Psoas muscle (tissue), 8 donors: ENCODE measurements around the gene IPO4. TPM values are rescaled to one million over a fixed set of nuclear protein-coding genes. Genes with fewer than 3 reads are reported as not detected.

Source experiments
- ATAC-seq, 4 donors: fragments of 200-7000 bp; cut with Tn5 transposase; one replicate each; pipeline ENCODE4 v1.9.1; 2020; ENCODE audit warnings: moderate library complexity in 3 of 4, mild to moderate bottlenecking in 2 of 4
- DNase-seq, 2 donors: peaks; one replicate each; pipeline ENCODE4 v3.0.0-alpha.2; 2020
- H3K27ac ChIP-seq: fragments of 200-600 bp; one replicate; pipeline ENCODE4 v1.8.0; 2022
- H3K27me3 ChIP-seq, 3 donors: fragments of 200-600 bp in 1 of 3; one replicate each; pipeline versions ENCODE4 v1.6.1 to v1.8.0; 2013 to 2022; ENCODE audit warnings: low read length in 2 of 3, mild to moderate bottlenecking in 2 of 3, moderate library complexity in 1 of 3; ENCODE audit not compliant: insufficient read depth in 3 of 3
- H3K36me3 ChIP-seq, 2 donors: fragments of 200-600 bp in 1 of 2; one replicate each; pipeline versions ENCODE4 v1.6.1 to v1.8.0; 2013 to 2022; ENCODE audit warnings: low read depth in 1 of 2, mild to moderate bottlenecking in 1 of 2, moderate library complexity in 1 of 2; ENCODE audit not compliant: insufficient read depth in 1 of 2
- H3K4me1 ChIP-seq: fragments of 200-600 bp; one replicate; pipeline ENCODE4 v1.8.0; 2022
- H3K4me3 ChIP-seq: fragments of 200-600 bp; one replicate; pipeline ENCODE4 v1.8.0; 2022; ENCODE audit warnings: mild to moderate bottlenecking
- H3K9me3 ChIP-seq: fragments of 200-600 bp; one replicate; pipeline ENCODE4 v1.8.0; 2022
- WGBS, 3 donors: extraction: QIAGEN DNeasy Blood & Tissue Kit; methylation state at CpG; one replicate each; pipeline versions ENCODE4 v1.1.6 to v1.1.7; 2013; 5-methylcytosine and 5-hydroxymethylcytosine counted together
- intact Hi-C, 2 donors: fragments of 100-400 bp; cut with DNase I; formaldehyde crosslinking; loops; one replicate each; pipeline versions ENCODE4 v1.11.0 to v1.14.2; 2022
- polyA plus RNA-seq, 3 donors: library from polyadenylated mRNA; stranded (reverse); fragments of 200-250 nt; gene quantifications; one replicate each; pipeline ENCODE4 v1.2.3, GENCODE V29; 2013
- total RNA-seq, 4 donors: library from RNA; stranded (reverse); fragmentation: NEBNext Ultra II Directional in 2 of 4; extraction: Animal tissue kit (Norgen Biotek cat#: 25700) in 2 of 4; gene quantifications; one replicate each; pipeline versions ENCODE4 v1.2.1 to v1.2.4, GENCODE V29; 2021 to 2023
- TF ChIP-seq, protein P1 (sequence below): fragments of 200-600 bp; IDR thresholded peaks from one replicate; pipeline ENCODE4 v1.8.0; 2022; ENCODE audit warnings: antibody characterized with exemption
- donor health status: healthy with polysubstance abuse.
- donor health status: DM: no; HTN: no; CAD: no; lungs with moderate emphysema.
- donor health status: Bipolar disorder and iron deficiency.
- donor health status: healthy.
- donor health status: DM: yes; HTN: yes; CAD: no.
- donor health status: DM: no; HTN: no; CAD: no.
- donor health status: DM: no; HTN: no; CAD: no.
- donor health status: DM: yes; HTN: yes; CAD: no.

Gene IPO4
- total and polyA plus RNA-seq, 7 donors, result 28.8 to 99.7 (median 62.4) TPM

DNA sequence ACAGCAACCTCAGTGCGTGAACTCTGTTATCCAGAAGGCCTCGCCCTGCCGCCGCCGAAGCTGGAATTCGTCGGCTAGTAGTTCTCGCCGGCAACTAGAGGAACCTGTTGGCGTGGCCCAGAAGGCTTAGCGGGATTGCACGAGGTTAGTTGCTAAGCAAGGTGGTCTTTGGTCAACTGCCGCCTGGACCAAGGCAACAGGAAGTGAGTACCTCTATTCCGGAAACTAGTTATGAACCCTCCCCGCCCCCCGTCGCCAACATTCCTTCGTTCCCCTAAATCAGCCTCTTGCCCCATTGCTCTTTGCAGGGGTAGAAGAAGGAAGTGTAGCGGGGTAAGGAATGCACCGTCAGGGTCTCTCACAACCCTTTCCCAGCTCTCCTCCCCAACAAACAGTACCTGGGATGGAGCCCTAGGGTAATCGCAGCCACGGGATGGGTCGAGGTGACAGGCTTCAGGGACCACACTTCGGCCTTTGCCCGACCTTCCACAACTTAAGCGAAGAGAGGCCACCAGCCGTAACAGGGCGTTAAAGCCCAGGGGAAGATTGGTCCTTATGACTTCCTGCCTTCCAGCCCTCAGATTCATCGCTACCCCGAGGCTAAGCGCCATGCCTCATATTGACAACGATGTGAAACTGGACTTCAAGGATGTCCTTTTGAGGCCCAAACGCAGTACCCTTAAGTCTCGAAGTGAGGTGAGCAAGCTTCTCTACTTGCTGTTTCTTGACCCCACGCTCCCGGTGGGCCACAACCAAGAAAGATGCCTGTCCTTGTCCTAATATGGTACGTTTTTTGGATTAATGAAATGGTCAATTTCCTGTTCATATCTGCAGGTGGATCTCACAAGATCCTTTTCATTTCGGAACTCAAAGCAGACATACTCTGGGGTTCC, 44.3 kb upstream of the IPO4 start, which contains the start of gene GMPR2:
Gene GMPR2, plus strand, starts transcription at position 285 of the 893 bp plus-strand sequence. Its CDS starts 325 bp downstream, at position 610.
- no peaks in the 10 kb centered on the region for H3K27me3 ChIP-seq
- intact Hi-C loops, result no loop called here
- H3K4me1 ChIP-seq, result peaks cover 56% of the 10 kb centered on the region
- TF ChIP-seq, protein P1, sequence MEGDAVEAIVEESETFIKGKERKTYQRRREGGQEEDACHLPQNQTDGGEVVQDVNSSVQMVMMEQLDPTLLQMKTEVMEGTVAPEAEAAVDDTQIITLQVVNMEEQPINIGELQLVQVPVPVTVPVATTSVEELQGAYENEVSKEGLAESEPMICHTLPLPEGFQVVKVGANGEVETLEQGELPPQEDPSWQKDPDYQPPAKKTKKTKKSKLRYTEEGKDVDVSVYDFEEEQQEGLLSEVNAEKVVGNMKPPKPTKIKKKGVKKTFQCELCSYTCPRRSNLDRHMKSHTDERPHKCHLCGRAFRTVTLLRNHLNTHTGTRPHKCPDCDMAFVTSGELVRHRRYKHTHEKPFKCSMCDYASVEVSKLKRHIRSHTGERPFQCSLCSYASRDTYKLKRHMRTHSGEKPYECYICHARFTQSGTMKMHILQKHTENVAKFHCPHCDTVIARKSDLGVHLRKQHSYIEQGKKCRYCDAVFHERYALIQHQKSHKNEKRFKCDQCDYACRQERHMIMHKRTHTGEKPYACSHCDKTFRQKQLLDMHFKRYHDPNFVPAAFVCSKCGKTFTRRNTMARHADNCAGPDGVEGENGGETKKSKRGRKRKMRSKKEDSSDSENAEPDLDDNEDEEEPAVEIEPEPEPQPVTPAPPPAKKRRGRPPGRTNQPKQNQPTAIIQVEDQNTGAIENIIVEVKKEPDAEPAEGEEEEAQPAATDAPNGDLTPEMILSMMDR, result no peak
- peak within 1 kb of the TSS; percentile 92 for H3K4me3 ChIP-seq
- no peaks in the 10 kb centered on the region for H3K9me3 ChIP-seq
- H3K36me3 ChIP-seq, result peaks cover 14 to 57% of the 10 kb centered on the region in 2 donors
- 4 to 6% (median 5%) methylated on average over 38 of the region's 38 CpGs for WGBS, 3 donors
- DNase-seq (peak in 1 of 2 donors; percentile 83), ATAC-seq (peak; percentile 60 to 78 (median 67))
- H3K27ac ChIP-seq, result peak within 1 kb of the TSS; percentile 88

DNA sequence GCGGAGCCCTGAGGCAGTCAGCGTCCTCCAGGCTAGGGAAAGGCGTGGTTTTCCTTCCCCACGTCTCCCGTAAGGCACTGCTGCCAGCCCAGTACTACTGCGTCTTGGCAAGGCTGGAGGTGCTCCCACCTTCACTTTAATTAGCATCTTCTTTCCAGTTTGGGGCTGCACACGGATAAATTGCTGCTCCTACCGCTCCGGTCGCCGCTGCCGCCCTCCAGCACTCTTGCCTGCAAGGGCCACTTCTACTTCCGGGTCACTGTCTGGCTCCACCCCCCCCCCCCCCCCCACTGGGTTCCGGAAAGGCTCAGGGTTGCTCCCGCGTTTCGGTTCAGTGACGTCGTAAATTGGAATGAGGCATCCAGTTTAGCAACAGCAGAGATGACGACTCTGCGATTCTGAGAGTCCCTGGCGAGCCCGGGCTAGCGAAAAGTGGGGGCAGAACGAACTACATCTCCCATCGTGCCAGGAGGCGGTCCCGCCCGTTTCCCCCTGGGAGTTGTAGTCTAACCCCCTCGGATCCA, 43.6 kb upstream of the IPO4 start, which contains the start of gene NEDD8:
Gene NEDD8, minus strand, starts transcription at position 247 of the 524 bp plus-strand sequence. Its CDS starts 100 bp downstream, at position 147.
- Histone ChIP-seq H3K36me3 (peaks cover 13 to 55% of the 10 kb centered on the region in 2 donors), H3K27me3 (no peaks in the 10 kb centered on the region), H3K9me3 (no peaks in the 10 kb centered on the region), H3K27ac (peak within 1 kb of the TSS; percentile 88), H3K4me3 (peak within 1 kb of the TSS; percentile 92), H3K4me1 (peaks cover 49% of the 10 kb centered on the region)
- ATAC-seq (peak; percentile 87 to 93 (median 88)), DNase-seq (peak; percentile 95 to 97)
- TF ChIP-seq, protein P1, result no peak
- WGBS, 3 donors, result 0 to 1% (median 1%) methylated on average over 28 to 30 of the region's 30 CpGs
- intact Hi-C loops, result no loop called here

DNA sequence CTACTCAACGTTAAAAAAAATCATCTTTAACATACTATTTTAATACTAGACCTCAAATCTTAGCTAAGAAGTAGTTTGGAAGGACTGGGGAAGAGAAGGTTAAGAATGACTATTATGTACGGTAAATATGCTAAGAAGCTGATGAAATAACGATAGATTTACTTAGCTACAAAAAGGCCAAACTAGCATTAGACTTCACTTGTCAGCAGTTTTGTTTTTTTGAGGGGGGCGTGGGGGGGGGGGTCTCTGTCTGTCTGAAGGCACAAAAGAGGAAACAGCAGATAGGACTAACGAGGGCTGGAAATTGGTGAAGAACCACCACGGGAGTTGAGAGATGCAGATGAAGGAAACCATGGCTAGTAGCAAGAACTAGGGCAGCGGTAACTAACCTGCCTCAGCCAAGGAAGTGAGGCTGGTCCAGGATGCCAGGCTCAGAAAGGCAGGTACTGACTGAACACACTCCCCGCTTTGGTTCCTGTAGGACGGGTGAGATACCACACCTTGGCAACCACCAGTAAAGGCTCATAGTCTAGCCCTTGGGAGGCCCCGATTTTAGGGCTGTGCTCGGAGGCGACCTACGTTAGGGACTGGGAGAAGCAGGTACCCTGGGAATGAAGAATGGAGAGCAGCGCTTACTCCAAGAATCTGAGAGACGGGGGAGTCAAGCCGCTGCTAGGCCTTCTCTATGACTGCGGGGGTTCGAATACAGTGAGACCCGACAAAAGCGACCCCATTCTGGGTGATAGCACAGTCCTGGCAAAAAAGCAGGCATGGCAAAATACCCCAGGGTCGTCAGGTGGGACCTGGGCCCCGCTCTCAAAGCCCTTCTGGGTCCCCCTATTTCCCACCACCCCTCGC, 42.9 kb upstream of the IPO4 start:
- no peak for DNase-seq
- 10 to 13% (median 11%) methylated on average over 22 to 23 of the region's 23 CpGs for WGBS, 3 donors
- TF ChIP-seq, protein P1, result no peak
- Histone ChIP-seq H3K4me1 (peaks cover 44% of the 10 kb centered on the region), H3K27me3 (no peaks in the 10 kb centered on the region), H3K36me3 (peaks cover 6 to 48% of the 10 kb centered on the region in 2 donors), H3K27ac (peak overlapping the region; percentile 88), H3K4me3 (peak overlapping the region; percentile 92), H3K9me3 (no peaks in the 10 kb centered on the region)
- peak in 3 of 4 donors; percentile 0 to 1 (median 1) for ATAC-seq
- intact Hi-C loops, result no loop called here

DNA sequence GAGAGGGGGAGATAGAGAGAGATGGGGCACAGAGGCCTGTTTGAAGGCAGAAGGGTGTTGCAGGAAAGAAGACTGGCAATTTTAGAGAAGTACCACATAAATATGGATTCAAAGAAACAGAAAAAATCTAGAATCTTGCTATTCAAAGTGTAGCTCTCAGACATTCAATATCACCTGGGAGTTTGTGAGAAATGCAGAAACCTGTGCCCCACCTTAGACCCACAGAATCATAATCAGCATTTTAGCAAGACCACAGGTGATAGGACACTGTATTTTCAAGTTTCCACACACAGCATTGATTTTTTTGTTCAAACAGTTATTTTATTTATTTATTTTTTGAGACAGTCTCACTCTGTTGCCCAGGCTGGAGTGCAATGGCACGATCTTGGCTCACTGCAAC, 40.3 kb upstream of the IPO4 start:
- no peak overlapping the region for H3K27ac ChIP-seq
- ATAC-seq (no peak), DNase-seq (no peak)
- intact Hi-C loops, result no loop called here
- 0 to 54% (median 0%) methylated on average over 1 of the region's 1 CpG for WGBS, 3 donors
- peaks cover 0 to 27% of the 10 kb centered on the region in 2 donors for H3K36me3 ChIP-seq
- no peaks in the 10 kb centered on the region for H3K9me3 ChIP-seq
- no peaks in the 10 kb centered on the region for H3K27me3 ChIP-seq
- no peak overlapping the region for H3K4me3 ChIP-seq
- peaks cover 21% of the 10 kb centered on the region for H3K4me1 ChIP-seq
- TF ChIP-seq, protein P1, result no peak
